ENCODE measurements around the gene PPP2R3A.

DNA sequence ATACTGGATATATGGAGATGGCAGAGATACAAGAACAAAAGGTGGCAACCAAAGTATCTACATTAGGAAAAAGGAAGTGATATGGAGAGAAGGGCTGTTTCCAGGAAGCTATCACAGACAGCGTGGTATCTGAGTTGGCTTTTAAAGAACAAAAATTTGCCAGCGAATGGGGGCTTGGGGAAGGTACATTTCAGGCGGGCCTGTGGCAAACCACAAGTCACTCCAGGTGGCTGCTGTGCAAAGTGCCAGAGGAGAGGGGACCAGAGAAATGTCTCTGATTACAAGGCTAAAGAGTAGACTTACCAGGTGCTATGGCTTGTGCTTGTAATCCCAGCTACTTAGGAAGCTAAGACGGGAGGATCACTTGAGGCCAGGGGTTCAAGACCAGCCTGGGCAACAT, 139.5 kb downstream of the PPP2R3A start:
- TF ChIP-seq CTCF (conservative IDR thresholded peaks at IDR 0.05; ENCODE audit: low read depth, low read length): no peak
- no peak for TF ChIP-seq EZH2 (IDR thresholded peaks at IDR 0.05; ENCODE audit: borderline replicate concordance, low read depth, low read length, poor library complexity, severe bottlenecking)

Measured in A673 (cell line).